TTC549 (cell line): ENCODE data around the gene PNMA8A.

Experiments used
- FAIRE-seq: peaks from 2 replicates; lab custom pipeline; 2012; peaks lifted over from hg19 to GRCh38; lab: Jason Lieb, UNC

Gene PNMA8A

DNA sequence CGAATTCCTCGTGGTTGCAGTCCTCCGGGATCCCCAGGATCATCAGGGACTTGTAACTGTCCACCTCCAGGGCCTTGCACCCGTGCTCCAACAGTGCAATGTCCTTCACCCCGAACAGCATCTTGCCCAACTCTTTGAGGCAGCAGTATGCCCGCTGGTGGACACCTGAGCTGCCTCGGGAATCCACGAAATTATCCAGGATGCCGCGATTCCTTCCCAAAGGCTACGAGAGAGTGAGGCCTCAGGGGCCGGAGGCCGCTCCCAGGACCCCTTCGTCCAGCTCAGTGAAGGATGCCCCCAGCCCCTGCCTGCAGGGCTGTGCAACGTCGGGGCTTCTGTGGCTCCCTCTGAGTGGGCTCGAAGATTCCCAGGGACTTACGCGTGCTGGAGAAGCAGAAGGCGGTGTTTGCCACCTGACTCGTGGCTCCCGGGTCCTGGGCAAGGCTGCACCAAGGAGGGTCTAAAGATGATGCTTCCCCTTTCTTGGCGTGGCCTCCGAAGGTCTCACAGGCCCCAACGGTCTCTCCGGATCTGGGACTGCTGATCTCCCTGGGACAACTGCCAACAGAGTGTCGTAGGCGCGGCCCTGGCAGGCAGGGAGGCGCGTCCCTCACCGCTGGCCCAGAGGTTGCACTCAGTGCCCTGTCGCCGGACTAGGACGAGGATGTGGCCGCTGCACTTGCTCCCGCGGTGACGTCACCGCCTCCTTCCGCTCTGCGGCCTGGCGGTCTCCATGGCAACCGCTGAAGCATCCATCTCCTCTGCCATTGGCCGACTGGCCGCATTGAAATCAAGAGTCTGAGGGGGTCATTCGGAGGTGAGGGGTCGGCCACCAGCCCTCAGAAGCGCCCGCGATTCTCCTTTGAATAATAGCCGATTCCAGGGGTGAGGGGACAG is 42.9 kb downstream of the PNMA8A start, which contains the start of gene PNMA8C:
PNMA8C (minus strand) TSS at position 698 of the 897 bp plus-strand sequence; CDS start at position 121, 577 bp downstream.
- FAIRE-seq, result no peak

DNA sequence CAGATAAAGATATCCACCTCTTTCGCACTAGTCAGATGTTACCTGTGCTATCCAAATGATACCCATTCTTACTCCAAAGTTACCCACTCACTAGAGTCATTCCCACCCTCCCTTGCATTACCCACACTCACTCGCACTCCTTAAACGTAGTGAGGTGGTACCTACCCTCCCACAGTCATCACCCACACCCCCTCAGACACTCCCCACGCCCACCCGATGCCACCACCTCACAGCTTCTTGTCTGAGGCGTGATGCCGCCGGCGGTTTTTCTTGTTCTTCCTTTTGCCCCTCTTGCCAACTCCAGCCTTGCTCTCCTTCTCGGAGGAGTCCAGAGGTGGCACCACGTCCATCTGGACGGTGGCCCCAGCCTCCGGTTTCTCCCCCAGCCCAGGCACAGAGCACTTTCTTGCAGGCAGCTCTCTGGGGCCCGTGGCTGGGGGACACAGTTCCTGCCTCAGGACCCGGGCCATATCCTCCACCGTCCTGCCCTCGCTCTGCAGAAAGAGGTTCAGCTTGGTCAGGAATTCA is 43.8 kb downstream of the PNMA8A start:
- no peak for FAIRE-seq

DNA sequence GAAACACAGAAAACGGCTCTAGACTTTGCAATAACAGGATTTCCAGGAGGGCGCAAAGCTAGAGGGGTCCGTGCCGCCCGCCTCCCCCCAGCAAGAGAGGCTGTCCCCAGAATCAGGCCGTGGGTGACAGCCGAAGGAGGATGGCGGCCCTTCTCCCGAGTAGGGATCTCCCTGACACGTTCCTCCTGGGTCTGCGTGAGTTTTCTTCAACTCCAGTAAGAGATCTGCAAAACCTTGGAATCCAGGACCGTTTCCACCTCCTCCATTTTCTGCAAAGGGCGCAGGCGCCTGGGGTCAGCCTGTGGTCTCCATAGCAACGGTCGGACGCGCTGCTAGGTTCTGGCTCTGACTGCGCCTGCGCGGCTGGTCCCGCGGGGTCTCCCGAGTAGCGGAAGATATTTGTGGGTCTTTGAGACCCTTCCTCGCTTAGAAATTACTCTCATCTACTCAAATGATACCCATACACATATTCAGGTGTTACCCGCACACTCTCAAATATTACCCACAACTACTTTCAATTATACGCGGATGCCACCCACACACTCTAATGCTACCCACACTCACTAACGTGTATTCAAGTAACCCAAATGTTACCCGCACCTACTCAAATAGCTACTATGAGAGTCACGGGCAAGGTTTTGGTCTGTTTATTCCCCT is 44.7 kb downstream of the PNMA8A start:
- no peak for FAIRE-seq

DNA sequence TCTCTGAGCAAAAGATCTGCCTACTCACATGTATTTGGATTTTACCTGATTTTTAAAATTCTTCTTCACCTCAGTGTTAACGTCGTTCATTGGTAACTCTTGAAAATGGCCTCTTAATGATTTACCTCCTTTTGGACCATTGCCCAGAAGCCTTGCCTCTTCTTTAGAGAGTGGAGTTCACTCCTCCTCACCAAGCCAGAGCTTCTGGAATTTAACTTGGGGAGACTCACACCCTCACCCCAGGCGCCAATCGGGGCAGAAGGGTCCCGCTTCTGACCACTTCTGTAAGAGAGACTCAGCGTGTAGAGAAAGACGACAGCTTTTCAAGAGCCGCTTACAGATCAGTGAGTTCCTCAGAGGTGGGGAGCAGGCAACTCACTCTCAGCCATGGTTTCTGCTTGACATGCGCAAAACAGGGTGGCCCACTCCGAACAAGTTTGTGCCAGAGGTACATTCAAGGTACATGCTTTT is 45.3 kb downstream of the PNMA8A start:
- FAIRE-seq, result no peak

DNA sequence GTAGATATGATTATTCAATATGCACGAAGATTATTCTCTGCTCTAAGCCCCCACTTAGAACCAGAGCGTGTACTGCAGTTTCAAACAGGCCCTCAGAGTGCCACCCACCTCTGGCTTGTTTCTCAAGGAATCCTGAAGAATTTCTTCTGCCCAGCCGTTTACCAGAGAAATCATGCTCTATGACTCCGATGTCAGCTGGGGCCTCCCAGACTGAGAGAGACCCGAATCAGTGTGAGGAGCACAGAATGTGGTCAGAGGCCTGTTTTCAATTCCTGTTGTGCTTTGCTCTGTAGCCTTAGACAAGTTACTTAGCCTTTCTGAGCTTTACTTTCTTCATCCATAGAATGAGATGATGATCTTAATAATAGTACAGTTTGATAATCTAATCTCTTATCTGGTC is 48.2 kb downstream of the PNMA8A start:
- no peak for FAIRE-seq

DNA sequence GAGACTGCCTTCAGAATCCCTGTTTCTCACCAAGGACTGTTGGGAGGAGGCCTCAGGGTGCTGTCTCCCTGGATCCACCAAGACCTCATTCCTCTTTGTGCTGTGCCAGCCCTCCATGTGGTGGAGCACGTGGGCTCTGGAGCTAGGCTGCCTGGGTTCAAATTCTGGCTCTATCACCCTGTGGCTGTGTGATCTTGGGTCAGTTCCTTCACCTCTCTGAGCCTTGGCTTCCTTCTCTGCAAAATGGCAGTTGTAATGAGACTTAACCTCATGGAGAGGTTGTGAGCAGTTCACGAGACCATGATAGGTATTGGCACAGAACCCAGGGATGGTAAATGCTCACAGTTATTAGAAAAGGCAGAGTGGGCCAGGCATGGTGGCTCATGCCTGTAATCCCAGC is 49.0 kb downstream of the PNMA8A start:
- no peak for FAIRE-seq

DNA sequence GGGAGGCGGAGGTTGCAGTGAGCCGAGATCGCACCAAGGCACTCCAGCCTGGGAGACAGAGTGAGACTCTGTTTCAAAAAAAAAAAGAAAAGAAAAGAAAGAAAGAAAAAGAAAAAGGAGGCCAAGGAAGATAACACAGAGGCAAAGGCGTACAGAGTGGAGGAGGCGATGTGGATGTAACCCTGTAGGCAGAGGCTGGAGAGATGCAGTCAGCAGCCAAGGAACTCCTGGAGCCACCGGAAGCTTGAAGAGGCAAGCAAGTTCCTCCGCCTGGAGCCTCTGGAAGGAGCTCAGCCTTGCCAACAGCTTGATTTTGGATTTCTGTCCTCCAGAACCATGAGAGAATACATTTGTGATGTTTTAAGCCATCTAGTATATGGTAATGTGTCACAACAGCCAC is 51.3 kb downstream of the PNMA8A start:
- no peak for FAIRE-seq
